ENCODE data around the gene RGS2.

Gene RGS2, protein sequence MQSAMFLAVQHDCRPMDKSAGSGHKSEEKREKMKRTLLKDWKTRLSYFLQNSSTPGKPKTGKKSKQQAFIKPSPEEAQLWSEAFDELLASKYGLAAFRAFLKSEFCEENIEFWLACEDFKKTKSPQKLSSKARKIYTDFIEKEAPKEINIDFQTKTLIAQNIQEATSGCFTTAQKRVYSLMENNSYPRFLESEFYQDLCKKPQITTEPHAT

DNA sequence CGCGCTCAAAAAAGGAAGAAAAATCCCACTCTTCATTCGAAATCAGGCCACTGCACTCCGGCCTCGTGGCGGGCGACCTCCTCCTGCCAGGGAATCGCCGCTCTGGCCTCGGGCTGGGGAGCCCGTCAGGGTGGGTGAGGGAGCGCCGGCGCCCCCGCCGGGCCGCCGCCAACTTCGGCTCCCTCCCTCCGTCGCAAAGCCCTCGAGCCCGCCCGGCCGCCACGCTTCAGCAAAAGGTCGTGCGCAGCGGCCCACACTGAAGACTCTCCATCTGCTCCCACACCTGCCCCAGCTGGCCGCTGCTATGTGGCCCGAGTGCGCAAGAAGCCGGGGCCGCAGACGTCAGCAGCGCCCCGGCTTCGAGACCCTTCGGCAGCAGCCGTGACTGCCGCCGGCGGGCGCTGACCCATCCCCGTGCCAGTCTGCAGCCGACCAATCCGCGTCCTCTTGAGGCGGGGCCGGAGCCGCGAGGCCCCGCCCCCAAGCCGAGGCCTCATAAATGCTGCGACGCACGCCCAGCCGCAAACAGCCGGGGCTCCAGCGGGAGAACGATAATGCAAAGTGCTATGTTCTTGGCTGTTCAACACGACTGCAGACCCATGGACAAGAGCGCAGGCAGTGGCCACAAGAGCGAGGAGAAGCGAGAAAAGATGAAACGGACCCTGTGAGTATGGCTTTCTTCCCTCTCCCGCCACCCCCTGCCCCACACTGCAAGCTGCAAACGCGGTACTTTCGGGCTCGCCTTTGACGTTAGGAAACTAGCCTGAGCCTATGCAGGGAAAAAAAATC, at the start of gene RGS2:
RGS2 (plus strand) TSS at position 522 of the 789 bp plus-strand sequence; CDS start at position 555, 33 bp downstream.
- DNase-seq: peak; percentile 66

DNA sequence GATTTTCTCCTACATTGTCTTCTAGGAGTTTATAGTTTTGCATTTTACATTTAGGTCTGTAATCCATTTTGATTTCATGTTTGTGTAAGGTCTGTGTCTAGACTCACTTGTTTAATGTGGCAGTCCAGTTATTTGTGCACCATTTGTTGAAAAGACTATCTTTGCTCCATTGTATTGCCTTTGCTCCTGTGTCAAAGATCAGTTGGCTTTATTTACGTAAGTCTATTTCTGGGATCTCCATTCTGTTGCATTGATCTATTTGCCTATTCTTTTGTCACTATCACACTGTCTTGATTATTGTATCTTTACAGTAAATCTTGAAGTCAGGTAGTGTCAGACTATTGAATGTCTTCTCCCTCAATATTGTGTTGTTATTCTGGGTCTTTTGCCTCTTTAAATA, 49.7 kb upstream of the RGS2 start:
- no peak for DNase-seq

DNA sequence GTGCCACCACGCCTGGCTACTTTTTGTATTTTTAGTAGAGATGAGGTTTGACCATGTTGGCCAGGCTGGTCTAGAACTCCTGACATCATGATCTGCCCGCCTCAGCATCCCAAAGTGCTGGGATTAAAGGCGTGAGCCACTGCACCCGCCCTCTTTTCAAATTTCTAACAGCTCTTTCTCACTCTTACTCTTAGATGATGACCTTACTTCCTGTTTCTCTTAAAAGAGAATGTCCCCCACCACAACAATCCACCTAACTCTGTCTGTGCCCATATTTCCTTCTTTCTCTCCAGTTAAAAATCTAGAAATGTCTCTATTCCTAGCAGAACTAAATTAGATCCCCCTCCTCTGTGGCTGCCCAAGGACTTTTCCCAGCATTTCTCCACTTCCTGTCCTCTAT, 46.6 kb upstream of the RGS2 start:
- no peak for DNase-seq

DNA sequence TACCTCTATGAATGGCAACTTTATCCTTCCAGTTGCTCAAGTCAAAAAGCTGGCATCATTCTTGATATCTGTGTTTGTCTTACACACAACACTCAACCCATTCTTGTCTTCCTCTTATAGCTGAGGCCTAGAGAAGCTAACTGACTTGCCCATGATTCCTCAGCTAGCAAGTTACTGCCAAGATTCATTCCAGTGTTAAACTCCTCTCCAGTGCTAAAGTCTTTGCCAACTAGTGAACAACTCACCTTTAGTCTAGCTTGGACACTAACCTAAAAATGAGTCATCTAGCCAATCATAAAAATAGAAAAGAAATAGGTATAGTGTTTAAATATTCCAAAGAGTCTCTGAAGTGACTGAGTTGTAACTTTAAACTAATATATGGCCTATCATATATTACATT, 45.6 kb upstream of the RGS2 start:
- DNase-seq: no peak

DNA sequence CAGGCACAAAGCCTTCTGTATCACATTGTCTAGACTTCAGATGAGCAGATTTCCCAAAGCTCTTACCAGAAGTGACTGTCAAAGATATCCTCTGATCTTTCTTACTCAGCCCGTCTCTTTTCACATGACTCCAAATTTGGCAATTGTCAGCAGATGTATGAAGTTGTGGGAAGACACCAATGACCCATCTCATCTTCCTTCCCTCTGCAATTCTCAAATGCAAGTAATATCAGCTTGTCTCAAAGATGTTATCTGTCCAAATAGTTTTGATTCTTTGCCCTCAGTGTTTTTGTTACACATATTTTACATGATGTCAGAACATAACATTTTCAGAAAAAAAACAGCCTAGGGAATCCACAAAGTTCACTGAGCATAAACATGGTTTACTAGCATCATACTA, 45.1 kb upstream of the RGS2 start:
- no peak for DNase-seq

DNA sequence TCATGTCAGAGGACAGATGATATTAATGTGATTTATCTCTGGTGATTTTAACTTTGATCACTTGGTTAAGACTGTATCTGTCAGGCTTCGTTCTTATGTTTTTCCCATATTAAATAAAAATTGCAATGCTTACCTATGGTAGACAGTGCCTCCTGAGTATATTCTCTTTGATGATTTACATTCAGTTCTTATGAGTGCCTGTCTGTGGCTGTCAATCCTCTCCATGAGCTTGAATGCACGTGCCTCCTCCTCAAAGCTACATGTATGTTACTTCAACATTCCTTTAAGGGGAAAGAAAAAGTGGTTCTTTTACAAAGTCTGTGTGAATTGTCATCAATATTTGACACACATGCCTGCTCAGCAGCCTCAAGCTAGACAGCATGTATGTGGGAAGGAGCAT, 44.2 kb upstream of the RGS2 start:
- DNase-seq: no peak

DNA sequence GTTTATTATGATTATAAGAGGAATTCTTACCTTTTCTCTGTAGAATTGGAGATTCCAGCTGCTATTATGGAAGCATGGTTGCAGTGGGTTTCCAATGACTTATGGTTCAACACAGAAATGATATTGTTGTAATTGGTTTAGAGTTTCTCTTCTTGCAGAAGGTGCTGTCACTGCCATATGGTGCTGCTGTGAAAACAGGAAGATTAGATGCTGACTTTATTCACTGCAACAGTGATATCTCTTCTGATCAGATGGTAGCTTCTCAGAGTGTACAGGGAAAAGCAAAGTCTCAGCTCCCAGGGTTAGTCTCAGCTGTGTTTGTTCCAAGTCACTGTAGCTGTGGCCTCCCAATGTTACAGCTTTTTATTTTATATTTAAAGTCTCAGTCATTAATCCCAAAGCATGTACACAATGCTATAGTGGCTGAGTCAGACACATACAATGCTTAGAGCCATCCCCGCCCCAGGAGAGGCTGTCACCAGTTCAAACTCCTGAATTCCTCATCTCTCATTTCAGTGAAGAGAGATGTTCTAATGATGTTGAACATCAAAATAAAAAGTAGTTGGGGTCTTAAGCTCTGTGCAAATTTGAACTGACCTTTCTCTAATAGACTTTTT, 42.7 kb upstream of the RGS2 start:
- DNase-seq: no peak

DNA sequence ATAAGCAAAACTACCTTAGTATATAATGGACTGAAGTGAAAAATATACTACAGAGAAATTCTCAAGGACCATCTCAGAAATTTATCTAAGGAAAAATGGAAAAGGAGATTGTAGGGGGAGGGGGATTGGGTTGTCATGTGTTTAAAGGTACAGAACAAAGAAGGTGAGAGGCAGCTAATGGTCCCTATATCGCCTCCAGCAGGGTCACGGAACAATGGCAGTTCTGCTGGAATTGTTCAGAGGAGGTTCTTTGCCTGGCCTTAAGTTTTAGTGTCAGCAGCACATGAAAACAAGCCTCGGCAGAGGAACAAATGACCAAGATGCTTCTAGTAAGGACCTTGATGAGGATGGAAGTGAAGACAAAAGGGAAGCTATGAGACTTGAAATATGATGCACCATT, 42.0 kb upstream of the RGS2 start:
- no peak for DNase-seq

DNA sequence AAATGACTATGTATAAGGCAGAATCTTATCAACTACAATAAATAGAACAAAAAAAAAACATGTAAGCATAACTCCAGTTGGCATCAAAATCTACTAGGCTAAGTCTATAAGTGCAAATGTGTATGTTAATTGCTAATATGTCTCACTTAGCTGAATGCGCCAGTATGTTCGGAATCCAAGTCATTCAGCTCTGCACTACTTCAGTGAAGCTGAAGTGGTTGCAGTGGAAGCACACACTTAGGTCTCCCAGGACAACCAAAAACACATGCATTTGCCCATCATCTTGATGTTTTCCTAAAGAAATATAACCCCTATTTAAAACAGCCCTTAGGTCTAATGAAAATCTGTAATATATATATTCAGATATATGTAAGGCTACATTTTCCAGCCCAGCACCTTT, 41.0 kb upstream of the RGS2 start:
- no peak for DNase-seq

DNA sequence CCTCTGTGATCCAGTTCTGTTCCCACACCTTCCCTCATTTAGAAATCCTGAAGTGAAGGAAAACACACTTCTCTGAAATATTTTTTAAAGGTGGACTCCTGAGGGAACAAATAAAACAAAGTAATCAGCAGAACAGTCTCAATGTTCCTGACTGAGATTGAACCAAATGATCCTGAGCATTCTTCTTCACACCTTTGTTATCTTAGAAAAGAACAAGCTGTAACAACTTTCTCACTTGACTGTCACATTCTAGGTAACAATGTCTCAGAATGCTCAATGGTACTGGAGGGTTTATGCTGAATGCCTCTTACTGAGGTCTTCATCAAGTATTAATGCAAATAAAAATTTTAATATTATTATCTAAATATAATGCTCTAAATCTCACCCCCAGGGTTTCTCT, 40.4 kb upstream of the RGS2 start:
- DNase-seq: no peak

DNA sequence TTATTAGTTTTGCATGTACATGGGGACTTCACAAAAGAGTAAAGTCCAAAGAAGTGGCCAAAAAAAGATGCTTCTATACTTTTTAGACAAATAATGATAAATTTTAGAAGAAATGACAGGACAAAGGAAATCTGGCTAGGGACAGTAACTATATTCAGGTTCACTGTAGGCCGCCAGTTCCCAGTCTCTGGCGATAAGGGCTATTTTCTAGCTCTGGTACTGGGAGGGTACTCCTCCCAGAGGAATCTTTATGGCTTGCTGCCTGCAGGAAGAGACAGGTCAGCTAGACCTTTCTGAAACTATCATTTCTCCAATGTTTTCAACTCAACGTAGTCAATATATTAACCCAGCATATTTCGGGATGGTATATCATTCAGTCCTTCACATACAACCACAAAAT, 37.5 kb upstream of the RGS2 start:
- DNase-seq: no peak

DNA sequence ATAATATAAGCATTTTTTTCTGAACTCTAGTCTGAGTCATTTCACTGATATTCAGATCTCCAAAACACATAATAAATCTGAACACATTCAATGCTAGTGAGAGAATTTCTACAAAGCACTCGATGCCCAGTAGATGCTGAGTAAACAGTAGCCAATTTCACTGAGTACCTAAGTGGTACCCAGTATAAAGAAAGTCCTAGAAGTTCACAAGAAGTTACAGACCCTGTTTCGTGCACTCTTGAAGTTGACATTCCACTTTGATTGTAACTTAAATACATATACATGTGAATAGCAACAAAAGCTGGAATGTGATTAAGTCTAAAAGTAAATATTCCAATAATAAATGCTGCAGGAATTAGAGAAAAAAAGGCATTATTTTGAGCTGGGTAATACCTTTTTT, 33.2 kb upstream of the RGS2 start:
- no peak for DNase-seq

DNA sequence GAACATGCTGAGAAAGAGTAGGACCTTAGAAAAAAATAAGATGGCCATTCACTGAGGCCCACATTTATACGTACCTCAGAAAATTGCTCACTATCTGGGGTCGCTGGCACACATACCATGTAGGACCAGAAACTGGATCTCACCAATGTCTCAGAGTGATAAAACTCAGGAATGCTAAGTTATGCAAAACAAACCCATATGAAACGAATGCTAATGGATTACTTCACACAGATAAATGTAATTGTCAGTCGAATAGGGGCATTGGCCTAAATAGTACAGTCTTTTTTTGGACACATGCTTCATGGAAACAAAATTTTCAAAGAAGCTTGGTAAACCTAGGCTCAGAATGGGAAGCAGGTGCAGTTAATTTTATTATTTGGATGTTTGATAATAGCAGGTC, 32.6 kb upstream of the RGS2 start:
- DNase-seq: no peak

DNA sequence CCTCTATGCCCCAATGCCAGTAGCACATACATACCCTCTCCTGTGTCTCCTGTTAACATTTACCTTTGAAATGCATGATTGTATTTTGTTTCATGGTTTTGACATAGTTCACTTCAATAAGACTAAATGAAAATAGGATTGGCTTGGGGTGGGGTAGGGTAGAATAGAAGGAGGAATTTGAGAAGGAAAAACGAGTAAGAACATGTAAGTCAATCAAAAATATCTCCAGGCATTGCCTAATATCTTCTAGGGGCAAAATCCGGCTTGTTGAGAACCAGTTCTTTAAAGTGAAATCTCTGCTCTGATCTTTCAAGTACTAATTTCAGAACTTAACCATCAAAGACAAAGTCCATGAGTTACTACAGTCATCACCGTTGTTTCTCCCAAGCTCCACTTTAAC, 31.8 kb upstream of the RGS2 start:
- no peak for DNase-seq

DNA sequence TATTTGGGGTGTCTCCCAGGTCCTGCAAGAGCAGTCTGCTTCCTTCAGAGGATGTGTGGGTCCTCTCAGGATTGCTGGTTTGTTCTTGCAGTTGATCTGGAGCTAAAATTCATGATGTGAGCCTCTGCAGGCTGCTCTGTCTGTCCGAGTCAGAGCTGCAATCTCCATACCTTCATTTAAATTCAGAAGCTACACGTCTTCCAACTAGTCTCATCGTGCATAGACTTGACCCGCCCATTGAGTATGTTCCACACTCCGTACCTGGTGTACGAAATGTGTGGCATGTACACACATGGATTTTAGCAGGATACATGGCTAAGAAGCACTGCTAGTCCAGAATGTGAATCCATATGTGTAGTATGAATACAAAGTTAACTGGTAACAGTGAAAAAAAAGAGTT, 25.0 kb upstream of the RGS2 start:
- DNase-seq: no peak

DNA sequence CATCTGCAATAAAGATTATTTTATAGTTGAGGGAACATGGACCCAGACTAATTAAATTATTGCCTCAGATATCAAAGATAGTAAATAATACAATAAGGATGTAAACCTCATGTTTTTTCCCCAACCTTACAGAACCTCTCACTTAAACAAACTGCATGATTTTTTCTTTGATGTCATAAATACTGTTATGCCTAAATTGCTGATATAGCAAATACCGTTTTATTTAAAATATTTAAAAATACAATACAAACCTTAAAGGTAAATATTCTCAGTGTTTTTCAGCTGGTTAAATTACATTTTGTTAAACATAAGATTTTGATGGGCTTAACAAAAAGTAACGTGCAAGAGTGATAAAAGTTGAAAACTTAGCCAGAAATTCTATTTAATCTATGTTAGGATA, 24.4 kb upstream of the RGS2 start:
- no peak for DNase-seq

DNA sequence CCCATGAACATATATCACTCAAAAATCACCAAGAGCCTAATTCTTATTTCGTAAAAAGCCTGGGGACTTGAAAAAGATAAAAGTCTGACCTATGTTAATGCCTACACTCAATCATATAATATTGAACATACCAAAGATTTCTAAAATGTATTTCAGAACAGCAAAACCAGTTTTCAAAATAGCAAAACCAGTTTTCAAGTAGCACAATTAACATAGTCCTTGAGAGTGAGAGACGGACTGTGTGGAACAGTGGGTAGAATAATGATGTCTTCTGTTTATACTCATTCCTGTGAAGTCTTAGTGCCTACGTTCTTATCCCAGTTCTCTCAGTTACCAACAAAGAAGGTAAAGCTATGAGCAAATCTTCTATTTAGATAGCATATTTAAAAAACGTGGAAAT, 22.3 kb upstream of the RGS2 start:
- no peak for DNase-seq

DNA sequence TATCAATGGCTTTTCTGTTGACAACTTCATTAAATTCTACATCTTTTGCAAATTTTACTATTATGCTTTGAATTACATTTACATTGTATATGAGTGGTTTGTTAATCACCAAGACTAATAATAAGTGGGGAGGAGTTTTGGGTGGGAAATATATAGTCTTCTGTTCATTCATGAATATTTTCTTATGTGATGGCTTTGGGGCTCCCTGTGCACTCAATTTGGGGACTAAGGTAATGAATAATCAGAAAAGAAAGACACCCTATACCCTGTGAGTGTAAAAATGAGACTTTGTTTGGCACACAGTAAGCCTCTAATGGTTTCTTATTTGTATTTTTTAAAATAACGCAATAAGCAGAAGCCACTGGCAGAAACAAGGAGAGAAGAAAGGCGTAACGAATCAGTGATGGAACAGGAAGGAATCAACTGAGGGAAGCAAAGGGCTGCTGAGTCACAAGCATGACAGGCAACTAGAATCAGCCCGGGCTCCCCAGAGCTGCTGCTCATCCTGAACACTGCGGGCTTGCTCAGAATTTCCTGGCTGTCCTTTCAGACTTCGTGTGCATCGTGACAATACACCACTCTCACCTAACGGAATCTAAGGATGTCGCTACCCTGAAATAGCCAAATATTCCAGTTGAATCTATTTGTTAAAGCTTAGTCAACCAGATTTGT, 20.8 kb upstream of the RGS2 start:
- DNase-seq: no peak

DNA sequence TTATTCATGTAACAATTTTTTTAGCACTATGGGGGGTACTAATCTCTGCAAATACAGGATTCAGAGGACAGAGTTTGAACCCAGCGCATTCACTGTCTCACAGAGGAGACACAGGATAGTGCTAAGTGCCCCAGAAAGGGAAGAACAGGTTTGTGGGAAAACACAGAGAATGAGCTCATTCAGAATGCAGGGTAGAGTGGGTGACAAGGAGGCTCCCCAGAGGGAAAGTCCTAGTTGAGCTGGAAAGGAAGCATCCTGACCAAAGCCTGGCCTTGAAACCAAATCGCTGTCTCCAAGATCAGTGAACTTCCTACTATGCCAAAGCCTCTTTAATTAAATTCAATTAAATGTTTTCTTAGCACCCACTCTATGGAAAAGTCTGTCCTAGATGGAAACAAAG, 19.0 kb upstream of the RGS2 start:
- DNase-seq: no peak

DNA sequence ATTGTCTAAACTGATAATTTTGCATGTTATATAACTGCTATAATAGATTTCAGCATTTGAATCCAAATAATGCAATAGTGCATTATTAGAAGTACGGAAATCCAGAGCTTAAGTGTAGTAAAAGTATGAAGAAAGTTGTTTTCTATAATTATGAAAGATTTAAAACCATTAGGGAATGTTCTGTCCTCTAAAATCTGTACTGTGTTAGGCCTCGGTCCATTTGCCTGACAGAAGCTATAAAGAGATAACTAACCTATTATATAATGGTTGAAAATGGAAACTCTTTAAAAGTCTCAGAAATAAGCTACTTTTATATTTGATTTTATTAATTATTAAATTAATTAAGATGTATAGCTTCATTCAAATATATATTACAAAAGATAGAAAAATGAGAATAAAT, 16.2 kb upstream of the RGS2 start:
- no peak for DNase-seq

DNA sequence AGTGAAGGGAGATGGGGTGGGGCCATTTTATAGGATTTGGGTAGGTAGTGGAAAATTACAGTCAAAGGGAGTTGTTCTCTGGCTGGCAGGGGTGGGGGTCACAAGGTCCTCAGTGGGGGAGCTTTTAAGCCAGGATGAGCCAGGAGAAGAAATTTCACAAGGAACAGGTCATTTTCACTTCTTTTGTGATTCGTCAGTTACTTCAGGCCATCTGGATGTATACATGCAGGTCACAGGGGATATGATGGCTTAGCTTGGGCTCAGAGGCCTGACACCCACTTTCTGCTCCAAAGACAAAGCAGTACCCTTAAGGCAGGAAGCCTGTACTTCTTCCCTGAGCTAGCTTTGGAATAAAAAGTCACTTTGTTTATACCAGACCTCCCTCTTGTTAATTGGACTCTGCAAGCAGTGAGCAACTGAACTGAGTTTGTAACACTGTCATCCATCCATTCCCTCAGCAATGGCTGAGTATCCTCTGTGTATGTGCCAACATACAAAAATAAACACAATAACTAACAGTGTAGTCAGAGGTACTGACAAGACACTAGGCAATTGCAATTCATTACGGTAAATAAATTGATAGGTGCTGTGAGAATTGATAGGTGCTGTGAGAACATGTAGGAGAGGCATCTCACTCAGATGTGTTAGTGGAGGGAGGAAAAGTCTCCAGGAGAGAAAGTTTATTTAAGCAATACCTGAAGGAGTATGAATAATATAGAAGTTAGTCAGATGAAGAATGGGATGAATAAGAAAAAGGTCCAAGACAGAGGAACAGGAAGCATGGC, 14.7 kb upstream of the RGS2 start:
- no peak for DNase-seq

DNA sequence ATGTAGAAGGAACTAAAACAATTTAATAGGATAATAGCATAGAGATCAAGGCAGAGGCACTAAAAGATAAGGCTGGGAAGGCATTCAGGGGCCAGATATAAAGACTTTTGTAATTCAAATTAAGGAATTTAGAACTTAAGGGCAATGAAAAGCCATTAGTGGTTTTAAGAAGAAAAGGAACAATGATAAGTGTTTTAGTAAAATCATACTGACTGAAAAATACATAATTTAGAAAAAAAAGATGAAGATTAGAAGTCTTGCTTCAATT, 14.1 kb upstream of the RGS2 start:
- no peak for DNase-seq

DNA sequence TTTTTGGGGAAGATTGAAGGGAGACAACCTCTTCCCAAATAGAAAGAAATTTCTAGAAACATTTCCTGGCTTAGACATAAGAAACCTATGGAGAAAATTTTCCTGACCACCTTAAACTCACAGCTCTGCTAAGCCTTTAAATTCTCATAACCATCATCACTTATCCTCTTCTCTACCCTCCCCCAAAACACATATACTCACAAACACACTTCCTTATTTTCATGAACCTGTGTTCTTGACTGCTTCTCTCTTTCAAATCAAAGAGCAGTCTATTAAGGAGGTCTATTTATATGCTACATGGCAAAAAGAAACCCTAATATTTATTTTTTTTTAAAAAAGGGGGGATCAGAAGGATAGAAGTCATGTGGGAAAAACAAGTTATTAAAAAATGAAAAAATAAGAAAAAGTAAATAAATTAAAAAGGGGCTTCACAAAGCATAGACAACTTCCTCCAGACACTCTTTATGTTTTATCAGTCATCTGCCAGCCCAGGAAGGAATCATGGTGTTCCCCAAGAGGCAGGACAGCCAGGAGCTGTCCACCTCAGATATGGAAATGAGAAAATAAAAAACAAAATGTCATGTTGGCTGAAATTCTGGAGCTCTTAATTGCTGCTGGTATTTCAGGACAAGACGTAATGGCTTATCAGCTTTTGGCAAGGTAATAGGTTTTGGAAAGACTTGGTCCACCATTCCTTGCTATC, 12.8 kb upstream of the RGS2 start:
- DNase-seq: no peak

Data from NCI-H2081 treated with DMSO at 0.1 percent for 48 hours (cell line).